SKM-1 (cell line): ENCODE data around the gene TBRG1.

Experiments used
- DNase-seq: peaks from one replicate; lab custom pipeline; 2025; ENCODE audit not compliant: unreplicated experiment; lab: John Stamatoyannopoulos, UW

TBRG1 gene

GRCh38 chr11:124612567-124613246, 10.0 kb upstream of the TBRG1 start:
- no peak for DNase-seq

GRCh38 chr11:124618863-124619262, 3.8 kb upstream of the TBRG1 start:
- DNase-seq, result no peak

GRCh38 chr11:124623861-124624525, 1.3 kb downstream of the TBRG1 start:
- no peak for DNase-seq

GRCh38 chr11:124625504-124626168, 3.0 kb downstream of the TBRG1 start:
- no peak for DNase-seq

- DNase-seq, result no peak
Observed at GRCh38 chr11:124627546-124627945, 4.9 kb downstream of the TBRG1 start.

- DNase-seq, result no peak
Observed at GRCh38 chr11:124629961-124630360, 7.3 kb downstream of the TBRG1 start.

- DNase-seq, result no peak
Observed at GRCh38 chr11:124633355-124633754, 10.7 kb downstream of the TBRG1 start.

GRCh38 chr11:124635932-124636331, 13.3 kb downstream of the TBRG1 start:
- DNase-seq, result no peak

- no peak for DNase-seq
Observed at GRCh38 chr11:124638500-124638899, 15.8 kb downstream of the TBRG1 start.

GRCh38 chr11:124639186-124639585, 16.5 kb downstream of the TBRG1 start:
- no peak for DNase-seq

- no peak for DNase-seq
Observed at GRCh38 chr11:124640666-124641065, 18.0 kb downstream of the TBRG1 start.

- DNase-seq, result no peak
Observed at GRCh38 chr11:124642628-124643027, 20.0 kb downstream of the TBRG1 start.

GRCh38 chr11:124643042-124643604, 20.5 kb downstream of the TBRG1 start:
- DNase-seq, result no peak

GRCh38 chr11:124643605-124644425, 21.2 kb downstream of the TBRG1 start:
- no peak for DNase-seq

GRCh38 chr11:124644426-124645280, 22.0 kb downstream of the TBRG1 start:
- peak; percentile 54 for DNase-seq

- DNase-seq, result no peak
Observed at GRCh38 chr11:124646148-124646547, 23.5 kb downstream of the TBRG1 start.

- no peak for DNase-seq
Observed at GRCh38 chr11:124648610-124649009, 25.9 kb downstream of the TBRG1 start.

GRCh38 chr11:124656774-124657630, 34.3 kb downstream of the TBRG1 start:
- no peak for DNase-seq

- no peak for DNase-seq
Observed at GRCh38 chr11:124657904-124658303, 35.2 kb downstream of the TBRG1 start.
